IMR-90 (cell line): ENCODE data around the gene STX16. TPM values are rescaled to one million over a fixed set of nuclear protein-coding genes. Genes with fewer than 3 reads are reported as not detected.

Source experiments
- ATAC-seq: fragments of 200-7000 bp; cut with Tn5 transposase; 2 replicates; pipeline ENCODE4 v1.9.1; 2020; ENCODE audit warnings: low read depth, mild to moderate bottlenecking, moderate library complexity
- BruUV-seq: library from RNA; stranded (reverse); fragments of 400-500 nt; replicated peaks from 2 replicates; lab custom pipeline; 2021; lab: Mats Ljungman, UMichigan
- CTCF ChIA-PET: fragments of 300-600 bp; formaldehyde crosslinking; extraction: SDS; loops from one replicate; lab custom pipeline; 2021; ENCODE audit warnings: antibody characterized with exemption; lab: Yijun Ruan, JAX
- POLR2A ChIA-PET: fragments of 300-600 bp; sonication (Branson Sonifier 250); formaldehyde crosslinking; loops from one replicate; lab custom pipeline; 2022; ENCODE audit warnings: antibody characterized with exemption; ENCODE audit not compliant: unreplicated experiment; lab: Charles Lee
- DNase-seq: peaks from one replicate; pipeline ENCODE4 v3.0.0; 2013
- H2AFZ ChIP-seq: replicated peaks from 2 replicates; pipeline ENCODE3; 2013; ENCODE audit warnings: low read length, mild to moderate bottlenecking; ENCODE audit not compliant: poor library complexity
- H2AK5ac ChIP-seq: 2 replicates; pipeline ENCODE4 v1.6.1; 2013; ENCODE audit warnings: low read depth, low read length, inconsistent platforms
- H2AK9ac ChIP-seq: replicated peaks from 2 replicates; pipeline ENCODE3; 2013; ENCODE audit warnings: mild to moderate bottlenecking, low read depth, low read length, moderate library complexity; ENCODE audit not compliant: poor library complexity
- H2BK120ac ChIP-seq: 2 replicates; pipeline ENCODE4 v1.6.1; 2013; ENCODE audit warnings: low read depth, low read length, inconsistent platforms
- H2BK15ac ChIP-seq: 3 replicates; pipeline ENCODE4 v1.6.1; 2013; ENCODE audit warnings: low read depth, low read length, inconsistent platforms
- H2BK20ac ChIP-seq: 2 replicates; pipeline ENCODE4 v1.6.1; 2013; ENCODE audit warnings: low read depth, mild to moderate bottlenecking, inconsistent platforms, low read length, moderate library complexity
- H2BK5ac ChIP-seq: 2 replicates; pipeline ENCODE4 v1.6.1; 2013; ENCODE audit warnings: mild to moderate bottlenecking, low read depth, low read length, inconsistent platforms; ENCODE audit not compliant: poor library complexity, severe bottlenecking
- H3K14ac ChIP-seq: replicated peaks from 2 replicates; pipeline ENCODE4 v1.6.1; 2013; ENCODE audit warnings: low read depth, low read length, inconsistent platforms
- H3K18ac ChIP-seq: 2 replicates; pipeline ENCODE4 v1.6.1; 2013; ENCODE audit warnings: low read depth, low read length, control low read depth
- H3K23ac ChIP-seq: 2 replicates; pipeline ENCODE4 v1.6.1; 2013; ENCODE audit warnings: low read depth, low read length, inconsistent platforms
- H3K27ac ChIP-seq: 2 replicates; pipeline ENCODE4 v1.5.1; 2013; ENCODE audit warnings: mild to moderate bottlenecking, control low read depth, low read length; ENCODE audit not compliant: insufficient read depth
- H3K27me3 ChIP-seq: 2 replicates; pipeline ENCODE4 v1.6.1; 2013; ENCODE audit warnings: low read length; ENCODE audit not compliant: control insufficient read depth, insufficient read depth
- H3K36me3 ChIP-seq: 2 replicates; pipeline ENCODE4 v1.6.1; 2013; ENCODE audit warnings: low read length, mixed read lengths; ENCODE audit not compliant: control insufficient read depth, insufficient read depth
- H3K4ac ChIP-seq: 2 replicates; pipeline ENCODE4 v1.6.1; 2013; ENCODE audit warnings: low read depth, low read length, inconsistent platforms
- H3K4me1 ChIP-seq: 2 replicates; pipeline ENCODE4 v1.6.1; 2013; ENCODE audit warnings: low read length, mixed read lengths; ENCODE audit not compliant: control insufficient read depth, insufficient read depth
- H3K4me2 ChIP-seq: 2 replicates; pipeline ENCODE4 v1.6.1; 2013; ENCODE audit warnings: low read depth, mild to moderate bottlenecking, control low read depth, low read length, moderate library complexity
- H3K4me3 ChIP-seq: 2 replicates; pipeline ENCODE4 v1.5.1; 2013; ENCODE audit warnings: low read depth, mild to moderate bottlenecking, control low read depth, low read length, moderate library complexity; ENCODE audit not compliant: insufficient read depth
- H3K56ac ChIP-seq: 2 replicates; pipeline ENCODE4 v1.6.1; 2013; ENCODE audit warnings: low read length, inconsistent platforms; ENCODE audit not compliant: insufficient read depth; ENCODE audit errors: extremely low read depth
- H3K79me1 ChIP-seq, 2 experiments: 2 replicates each; pipeline ENCODE4 v1.6.1; 2013; ENCODE audit warnings: low read length in 2 of 2, inconsistent platforms in 1 of 2, low read depth in 1 of 2
- H3K9ac ChIP-seq: 2 replicates; pipeline ENCODE4 v1.6.1; 2013; ENCODE audit warnings: low read depth, low read length, control low read depth
- H3K9me1 ChIP-seq: 2 replicates; pipeline ENCODE4 v1.6.1; 2013; ENCODE audit warnings: low read length, inconsistent platforms; ENCODE audit not compliant: insufficient read depth
- H3K9me3 ChIP-seq: 2 replicates; pipeline ENCODE4 v1.6.1; 2013; ENCODE audit warnings: low read length; ENCODE audit not compliant: control insufficient read depth, insufficient read depth
- H4K20me1 ChIP-seq: 2 replicates; pipeline ENCODE4 v1.6.1; 2013; ENCODE audit warnings: low read length, inconsistent platforms; ENCODE audit not compliant: insufficient read depth
- H4K5ac ChIP-seq: 2 replicates; pipeline ENCODE4 v1.6.1; 2013; ENCODE audit warnings: mild to moderate bottlenecking, low read depth, low read length, control low read depth
- H4K8ac ChIP-seq, 2 experiments: 2 replicates each; pipeline ENCODE4 v1.6.1; 2013; ENCODE audit warnings: low read depth in 2 of 2, low read length in 2 of 2, control low read depth in 1 of 2, inconsistent platforms in 1 of 2
- H4K91ac ChIP-seq: 2 replicates; pipeline ENCODE4 v1.6.1; 2013; ENCODE audit warnings: low read depth, low read length, inconsistent platforms; ENCODE audit not compliant: insufficient read depth
- BHLHE40 ChIP-seq: fragments of 150-350 bp; IDR thresholded peaks from 2 replicates; pipeline ENCODE4 v1.6.1; 2016; ENCODE audit warnings: mild to moderate bottlenecking, low read depth, low read length
- ELK1 ChIP-seq: fragments of 150-350 bp; IDR thresholded peaks from 2 replicates; pipeline ENCODE4 v1.6.1; 2016; ENCODE audit warnings: low read depth, mild to moderate bottlenecking, low read length, moderate library complexity, borderline replicate concordance
- FOS ChIP-seq: fragments of 150-350 bp; IDR thresholded peaks from 2 replicates; pipeline ENCODE4 v1.6.1; 2016; ENCODE audit warnings: low read depth, low read length
- MAFK ChIP-seq: IDR thresholded peaks from 2 replicates; pipeline ENCODE4 v1.6.1; 2012; ENCODE audit warnings: low read depth, low read length, improper control_type of control experiment
- MXI1 ChIP-seq: IDR thresholded peaks from 2 replicates; pipeline ENCODE4 v1.6.1; 2012; ENCODE audit warnings: low read depth, mild to moderate bottlenecking, low read length, moderate library complexity, borderline replicate concordance
- NFE2L2 ChIP-seq: fragments of 150-350 bp; IDR thresholded peaks from 2 replicates; pipeline ENCODE4 v1.6.1; 2016; ENCODE audit warnings: low read depth, mild to moderate bottlenecking, low read length
- POLR2A ChIP-seq: IDR thresholded peaks from 2 replicates; pipeline ENCODE4 v1.6.1; 2012; ENCODE audit warnings: mild to moderate bottlenecking, low read depth, low read length
- RAD21 ChIP-seq: IDR thresholded peaks from 2 replicates; pipeline ENCODE4 v1.6.1; 2012; ENCODE audit warnings: low read length, improper control_type of control experiment
- RCOR1 ChIP-seq: IDR thresholded peaks from 2 replicates; pipeline ENCODE4 v1.6.1; 2012; ENCODE audit warnings: mild to moderate bottlenecking, low read length, improper control_type of control experiment; ENCODE audit not compliant: insufficient replicate concordance
- WGBS, 2 experiments: methylation state at CpG; one replicate each; pipeline versions ENCODE4 v1.1.5 to v1.1.7; 2013; ENCODE audit warnings: missing lambda C conversion rate in 2 of 2; ENCODE audit not compliant: insufficient read length in 1 of 2; ENCODE audit errors: extremely low coverage in 2 of 2; 5-methylcytosine and 5-hydroxymethylcytosine counted together
- dilution Hi-C: fragments of 300-500 bp; cut with HindIII; formaldehyde crosslinking; loops from one replicate; pipeline ENCODE4 v1.14.3; 2018; ENCODE audit warnings: low sequenced_read_pairs; ENCODE audit not compliant: unreplicated experiment
- in situ Hi-C: fragments of 300-500 bp; cut with MboI; formaldehyde crosslinking; loops from 3 replicates; pipeline ENCODE4 v1.14.3; 2019; ENCODE audit warnings: low sequenced_read_pairs, inconsistent platforms, mixed read lengths
- intact Hi-C: fragments of 100-400 bp; cut with micrococcal nuclease; formaldehyde crosslinking; loops from 2 replicates; pipeline ENCODE4 v1.10.0; 2022
- polyA plus RNA-seq, 3 experiments: library from polyadenylated mRNA; depleted of rRNA; stranded (reverse); fragments of >200 nt; gene quantifications; 2 replicates each; pipeline ENCODE4 v1.2.3, GENCODE V29; 2012; ENCODE audit warnings: low replicate concordance in 1 of 3
- total RNA-seq: library from RNA; depleted of rRNA; stranded (reverse); fragments of >200 nt; gene quantifications from 2 replicates; pipeline ENCODE4 v1.2.3, GENCODE V29; 2012

Gene STX16
- total and polyA plus RNA-seq, 2 of the 4 experiments (the other 2 are of a cell fraction) = 26.9 to 58.2 TPM

GRCh38 chr20:58694241-58695083 lies 43.4 kb downstream of the STX16 start:
- BruUV-seq = no TSS peak
- dilution Hi-C loops (no loop called here), intact Hi-C loops (loop anchor here (5.0 kb wide), 2 partner anchors 158 to 212 kb away; partner anchors contain the start of genes GNAS and GNAS-AS1), in situ Hi-C loops (no loop called here)
- Histone ChIP-seq H4K8ac (no peak overlapping the region), H3K56ac (no peak overlapping the region), H2BK20ac (no peak overlapping the region), H3K4me3 (no peak overlapping the region), H2AK5ac (peak overlapping the region; percentile 9; the same call in 1 of the 2 replicates), H2BK5ac (peak overlapping the region; percentile 71), H3K14ac (0 out of 2 replicates have a peak overlapping the region, but pooled peaks have one; percentile 0), H4K20me1 (no peaks in the 10 kb centered on the region), H2BK120ac (no peak overlapping the region), H3K9me1 (peaks cover 16% of the 10 kb centered on the region), H3K27ac (no peak overlapping the region), H3K36me3 (peaks cover 22% of the 10 kb centered on the region; the same call in 1 of the 2 replicates), H2AFZ (peak overlapping the region; percentile 43), H3K18ac (no peak overlapping the region), H3K4ac (no peak overlapping the region), H3K4me2 (peak overlapping the region; percentile 29; the same call in 1 of the 2 replicates), H3K4me1 (peaks cover 19% of the 10 kb centered on the region), H4K5ac (no peak overlapping the region), H3K9me3 (no peaks in the 10 kb centered on the region), H4K91ac (no peak overlapping the region), H3K9ac (no peak overlapping the region), H2BK15ac (no peak overlapping the region), H3K79me1 (peaks cover 6 to 21% of the 10 kb centered on the region in 2 experiments; a peak in 2 of 4 replicates), H3K27me3 (no peaks in the 10 kb centered on the region), H3K23ac (0 out of 2 replicates have a peak overlapping the region, but pooled peaks have one; percentile 59), H2AK9ac (peak overlapping the region; percentile 39)
- ATAC-seq (no peak), DNase-seq (no peak)
- CTCF ChIA-PET = no interaction called here
- TF ChIP-seq ELK1 (no peak), POLR2A (no peak), MAFK (no peak), MXI1 (no peak), FOS (no peak), BHLHE40 (no peak), RAD21 (no peak), NFE2L2 (no peak), RCOR1 (no peak)
- POLR2A ChIA-PET = no interaction called here
- 95% methylated on average over 15 of the region's 33 CpGs; no CpG with 5 or more reads in 1 of the 2 experiments for WGBS, 2 experiments
